ENCODE results near the gene PLEKHA5.

- TF ChIP-seq EP300 (IDR thresholded peaks at IDR 0.05), result no peak
- no peak for TF ChIP-seq CTCF (IDR thresholded peaks at IDR 0.05)
Measured at GRCh38 chr12:19277711-19278110, 148.2 kb downstream of the PLEKHA5 start.
